K562 (cell line): Measurements from ENCODE around the gene POU4F1. TPM values are rescaled to one million over a fixed set of nuclear protein-coding genes. Genes with fewer than 3 reads are reported as not detected.

Source experiments
- ATAC-seq: fragments of 200-7000 bp; cut with Tn5 transposase; 3 replicates; pipeline ENCODE4 v1.9.1; 2020; ENCODE audit warnings: moderate library complexity
- BruUV-seq: library from RNA; stranded (reverse); fragments of 400-500 nt; replicated peaks from 2 replicates; lab custom pipeline; 2021; lab: Mats Ljungman, UMichigan
- CTCF ChIA-PET: fragments of 300-600 bp; formaldehyde crosslinking; extraction: SDS; loops from one replicate; lab custom pipeline; 2021; ENCODE audit warnings: low intra/inter-chr PET ratio; lab: Yijun Ruan, JAX
- POLR2A ChIA-PET: fragments of 300-600, 350-650 bp; sonication (Branson Sonifier 250); formaldehyde crosslinking; extraction: SDS; loops from one replicate; lab custom pipeline; 2021; ENCODE audit warnings: antibody characterized with exemption, inconsistent platforms; lab: Yijun Ruan, JAX
- DNase-seq, 4 experiments: peaks; one replicate each; pipeline versions ENCODE4 v3.0.0 to v3.0.0-alpha.2; 2011 to 2018; ENCODE audit warnings: low spot score in 3 of 4, mixed read lengths in 3 of 4; ENCODE audit errors: extremely low read depth in 1 of 4
- FAIRE-seq: peaks from 2 replicates; lab custom pipeline; 2011; peaks lifted over from hg19 to GRCh38; lab: Jason Lieb, UNC
- H2AFZ ChIP-seq: 2 replicates; pipeline ENCODE4 v1.6.0; 2011; ENCODE audit warnings: low read depth, low read length, control low read depth, inconsistent platforms
- H3K27ac ChIP-seq: fragments of 200-600 bp; 3 replicates; pipeline ENCODE4 v1.8.0; 2011; ENCODE audit warnings: low read depth, mild to moderate bottlenecking, control low read depth, inconsistent platforms, low read length, moderate library complexity, mixed read lengths; ENCODE audit errors: extremely low read depth
- H3K27me3 ChIP-seq, 2 experiments: fragments of 300-600 bp in 1 of 2; 2 replicates in 1 of 2; 3 replicates in 1 of 2; pipeline versions ENCODE4 v1.6.0 to v1.8.0; 2011; ENCODE audit warnings: inconsistent platforms in 2 of 2, low read length in 2 of 2, mild to moderate bottlenecking in 1 of 2, mixed read lengths in 1 of 2, moderate library complexity in 1 of 2; ENCODE audit not compliant: control insufficient read depth in 2 of 2, insufficient read depth in 2 of 2
- H3K36me3 ChIP-seq: fragments of 300-600 bp; 3 replicates; pipeline ENCODE4 v1.8.0; 2011; ENCODE audit warnings: mild to moderate bottlenecking, low read length, inconsistent platforms; ENCODE audit not compliant: control insufficient read depth, insufficient read depth
- H3K4me1 ChIP-seq, 2 experiments: fragments of 200-600 bp in 1 of 2; replicated peaks in 1 of 2; 2 replicates in 1 of 2; 3 replicates in 1 of 2; pipeline versions ENCODE4 v1.5.1 to v1.8.0; 2011; ENCODE audit warnings: inconsistent platforms in 2 of 2, low read length in 2 of 2, mild to moderate bottlenecking in 1 of 2, mixed read lengths in 1 of 2, moderate library complexity in 1 of 2; ENCODE audit not compliant: control insufficient read depth in 2 of 2, insufficient read depth in 2 of 2
- H3K4me2 ChIP-seq: 2 replicates; pipeline ENCODE4 v1.6.1; 2011; ENCODE audit warnings: low read length, control low read depth, inconsistent platforms, mixed read lengths; ENCODE audit not compliant: insufficient read depth
- H3K4me3 ChIP-seq: fragments of 200-600 bp; sonication (generic), shearing (Covaris generic); 2 replicates; pipeline ENCODE4 v1.5.1; 2016; ENCODE audit warnings: control low read depth, inconsistent platforms
- H3K79me2 ChIP-seq: fragments of 200-600 bp; 3 replicates; pipeline ENCODE4 v1.8.0; 2011; ENCODE audit warnings: low read length, inconsistent platforms; ENCODE audit not compliant: control insufficient read depth, insufficient read depth
- H3K9ac ChIP-seq, 2 experiments: 2 replicates each; pipeline versions ENCODE4 v1.6.0 to v1.6.1; 2011; ENCODE audit warnings: low read depth in 2 of 2, low read length in 2 of 2, control low read depth in 1 of 2, inconsistent platforms in 1 of 2, mild to moderate bottlenecking in 1 of 2, mixed read lengths in 1 of 2; ENCODE audit not compliant: insufficient read depth in 1 of 2
- H3K9me1 ChIP-seq: one replicate; pipeline ENCODE4 v1.6.0; 2011; ENCODE audit warnings: inconsistent platforms, mild to moderate bottlenecking, low read length, moderate library complexity; ENCODE audit not compliant: control insufficient read depth, insufficient read depth
- H3K9me3 ChIP-seq: replicated peaks from 2 replicates; pipeline ENCODE4 v1.5.1; 2011; ENCODE audit warnings: low read depth, low read length, inconsistent platforms; ENCODE audit not compliant: control insufficient read depth, insufficient read depth
- H4K20me1 ChIP-seq: replicated peaks from 2 replicates; pipeline ENCODE4 v1.6.1; 2011; ENCODE audit warnings: low read length, inconsistent platforms, mixed read lengths; ENCODE audit not compliant: control insufficient read depth, insufficient read depth
- BRD4 ChIP-seq: fragments of 200-600 bp; sonication (generic); IDR thresholded peaks from 2 replicates; pipeline ENCODE4 v1.6.1; 2017; ENCODE audit warnings: inconsistent platforms
- MCM3 ChIP-seq: fragments of 450-650 bp; IDR thresholded peaks from 2 replicates; pipeline ENCODE4 v1.6.1; 2016
- RBBP5 ChIP-seq: fragments of 200-600 bp; sonication (generic); IDR thresholded peaks from 2 replicates; pipeline ENCODE4 v1.6.1; 2012; ENCODE audit warnings: borderline replicate concordance, mild to moderate bottlenecking, low read length, control low read depth, inconsistent platforms; ENCODE audit not compliant: insufficient read depth, poor library complexity, severe bottlenecking
- RHOXF2B ChIP-seq: fragments of 250-450 bp; sonication (Bioruptor Pico); conservative IDR thresholded peaks from 2 replicates; pipeline ENCODE4 v1.5.1; 2021
- TCF7L2 ChIP-seq: fragments of 150-350 bp; IDR thresholded peaks from 2 replicates; pipeline ENCODE4 v1.6.1; 2016; ENCODE audit warnings: low read depth, mild to moderate bottlenecking, low read length, moderate library complexity
- ZBTB1 ChIP-seq: sonication (generic); formaldehyde crosslinking; IDR thresholded peaks from 2 replicates; pipeline ENCODE4 v1.8.1; 2023; ENCODE audit warnings: missing genetic modification reagents, low read depth, mild to moderate bottlenecking, borderline replicate concordance
- ZFP1 ChIP-seq: fragments of 450-650 bp; formaldehyde crosslinking; IDR thresholded peaks from 2 replicates; pipeline ENCODE4 v1.4.0; 2020; ENCODE audit warnings: mild to moderate bottlenecking, mixed read lengths
- ZFP36 ChIP-seq: fragments of 150-350 bp; IDR thresholded peaks from 2 replicates; pipeline ENCODE4 v1.6.1; 2018; ENCODE audit warnings: low read length, low read depth; ENCODE audit not compliant: partially characterized antibody
- ZNF23 ChIP-seq: fragments of 250-450 bp; sonication (Bioruptor Pico); IDR thresholded peaks from 2 replicates; pipeline ENCODE4 v1.4.0; 2020; ENCODE audit warnings: mild to moderate bottlenecking
- ZNF76 ChIP-seq: fragments of 250-450 bp; sonication (Bioruptor Pico); IDR thresholded peaks from 2 replicates; pipeline ENCODE4 v1.4.0; 2020; ENCODE audit warnings: mild to moderate bottlenecking, moderate library complexity, borderline replicate concordance
- ZZZ3 ChIP-seq: fragments of 450-650 bp; IDR thresholded peaks from 2 replicates; pipeline ENCODE4 v1.6.1; 2016; ENCODE audit warnings: antibody characterized with exemption, mild to moderate bottlenecking, moderate library complexity
- WGBS: fragments of 100-300 bp; shearing (Covaris generic); methylation state at CpG from one replicate; pipeline ENCODE4 v1.1.6; 2016; ENCODE audit warnings: low coverage, mixed read lengths; ENCODE audit not compliant: insufficient coverage; ENCODE audit errors: missing lambda C conversion rate; 5-methylcytosine and 5-hydroxymethylcytosine counted together
- in situ Hi-C: fragments of 300-500 bp; cut with MboI; formaldehyde crosslinking; loops from 4 replicates; pipeline ENCODE4 v1.15.0; 2018; ENCODE audit warnings: inconsistent platforms, mixed read lengths
- intact Hi-C: fragments of 100-400 bp; cut with micrococcal nuclease; formaldehyde crosslinking; loops from 2 replicates; pipeline ENCODE4 v1.14.2; 2022
- polyA plus RNA-seq, 8 experiments: library from polyadenylated mRNA; depleted of rRNA in 4 of 8; stranded (reverse) in 5 of 8; unstranded in 3 of 8; fragments of >200 nt; fragmentation: Nextera tagmentation in 2 of 8; fragmentation: Illumina TruSeq in 1 of 8; extraction: Ambion mirVana in 2 of 8; extraction: Trizol in 1 of 8; gene quantifications; 2 replicates each; pipeline versions ENCODE4 v1.2.1 to v1.2.3, GENCODE V29; 2011 to 2014; ENCODE audit warnings: inconsistent platforms in 1 of 8, missing spikeins in 1 of 8
- total RNA-seq, 7 experiments: library from RNA; depleted of rRNA in 6 of 7; stranded (reverse); fragments of >200 nt in 6 of 7; fragmentation: Illumina TruSeq in 2 of 7; extraction: Trizol in 2 of 7; gene quantifications; 2 replicates each; pipeline versions ENCODE4 v1.2.1 to v1.2.3, GENCODE V29; 2011 to 2021; ENCODE audit warnings: low replicate concordance in 1 of 7
- TF ChIP-seq, protein P1 (sequence below): fragments of 250-450 bp; sonication (Bioruptor Pico); IDR thresholded peaks from 2 replicates; pipeline ENCODE4 v1.5.0; 2021
- TF ChIP-seq, protein P2 (sequence below): fragments of 250-450 bp; sonication (Bioruptor Pico); IDR thresholded peaks from 2 replicates; pipeline ENCODE4 v1.4.0; 2020
- TF ChIP-seq, protein P3 (sequence below): IDR thresholded peaks from 2 replicates; pipeline ENCODE4 v1.6.1; 2014; ENCODE audit warnings: antibody characterized with exemption
- TF ChIP-seq, protein P4 (sequence below): sonication (generic); formaldehyde crosslinking; IDR thresholded peaks from 2 replicates; pipeline ENCODE4 v1.9.0; 2022; ENCODE audit warnings: mild to moderate bottlenecking, missing genetic modification reagents

The POU4F1 gene
- total and polyA plus RNA-seq, 9 of the 15 experiments (the other 6 are each of a cell fraction or from before 2014, with no cell fraction given): 0.61 to 2.8 (median 1.5) TPM

DNA sequence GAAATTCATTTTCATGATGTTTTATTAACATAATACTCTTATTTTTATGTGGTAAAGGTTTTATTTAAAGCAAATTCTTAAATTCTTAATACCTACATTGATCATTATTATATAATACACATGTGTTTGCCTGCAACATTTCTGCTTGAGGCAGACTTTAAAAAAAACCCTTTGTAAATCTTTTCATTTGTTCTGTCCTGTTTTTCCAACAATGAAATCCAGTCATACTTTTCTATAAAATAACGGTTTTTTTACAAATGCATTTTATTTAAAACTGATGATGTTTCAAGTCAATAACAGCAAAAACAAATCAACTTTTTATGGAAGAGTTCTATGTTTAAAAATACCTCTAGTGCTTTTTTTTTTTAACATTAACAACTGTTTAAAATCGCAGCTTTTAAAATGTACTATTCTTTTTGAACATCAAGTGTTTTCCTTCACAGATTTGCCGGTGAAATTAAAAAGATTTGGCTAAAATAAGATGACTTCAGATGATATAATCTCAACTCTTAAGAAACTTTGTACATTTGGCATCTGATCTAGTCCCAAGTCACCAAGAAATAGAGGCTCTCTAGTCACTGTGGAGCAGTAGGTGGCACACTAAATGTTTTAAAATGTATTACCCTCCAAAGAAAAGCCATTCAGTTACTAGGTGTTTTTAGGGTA is 5.1 kb downstream of the POU4F1 start:
- Histone ChIP-seq H3K9me1 (no peaks in the 10 kb centered on the region), H3K79me2 (no peaks in the 10 kb centered on the region), H3K4me2 (no peak overlapping the region), H3K36me3 (no peaks in the 10 kb centered on the region), H3K9me3 (no peaks in the 10 kb centered on the region), H4K20me1 (no peaks in the 10 kb centered on the region), H3K4me3 (no peak overlapping the region), H2AFZ (no peak overlapping the region), H3K27ac (no peak overlapping the region), H3K27me3 (peaks cover 0 to 7% of the 10 kb centered on the region in 2 experiments; a peak in 2 of 5 replicates), H3K4me1 (peaks cover 0 to 11% of the 10 kb centered on the region in 2 experiments; a peak in 3 of 5 replicates), H3K9ac (no peak overlapping the region)
- no peak for ATAC-seq
- no peak for FAIRE-seq
- CTCF ChIA-PET: no interaction called here
- POLR2A ChIA-PET: no interaction called here
- intact Hi-C loops: no loop called here
- no peak for DNase-seq
- WGBS: 7% methylated on average over 3 of the region's 3 CpGs
- in situ Hi-C loops: no loop called here
- BruUV-seq: no TSS peak
- TF ChIP-seq, protein P1, sequence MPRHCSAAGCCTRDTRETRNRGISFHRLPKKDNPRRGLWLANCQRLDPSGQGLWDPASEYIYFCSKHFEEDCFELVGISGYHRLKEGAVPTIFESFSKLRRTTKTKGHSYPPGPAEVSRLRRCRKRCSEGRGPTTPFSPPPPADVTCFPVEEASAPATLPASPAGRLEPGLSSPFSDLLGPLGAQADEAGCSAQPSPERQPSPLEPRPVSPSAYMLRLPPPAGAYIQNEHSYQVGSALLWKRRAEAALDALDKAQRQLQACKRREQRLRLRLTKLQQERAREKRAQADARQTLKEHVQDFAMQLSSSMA (CRISPR knock-in tag): no peak
- TF ChIP-seq TCF7L2: no peak
- no peak for TF ChIP-seq ZBTB1 (CRISPR knock-in tag)
- TF ChIP-seq, protein P2, sequence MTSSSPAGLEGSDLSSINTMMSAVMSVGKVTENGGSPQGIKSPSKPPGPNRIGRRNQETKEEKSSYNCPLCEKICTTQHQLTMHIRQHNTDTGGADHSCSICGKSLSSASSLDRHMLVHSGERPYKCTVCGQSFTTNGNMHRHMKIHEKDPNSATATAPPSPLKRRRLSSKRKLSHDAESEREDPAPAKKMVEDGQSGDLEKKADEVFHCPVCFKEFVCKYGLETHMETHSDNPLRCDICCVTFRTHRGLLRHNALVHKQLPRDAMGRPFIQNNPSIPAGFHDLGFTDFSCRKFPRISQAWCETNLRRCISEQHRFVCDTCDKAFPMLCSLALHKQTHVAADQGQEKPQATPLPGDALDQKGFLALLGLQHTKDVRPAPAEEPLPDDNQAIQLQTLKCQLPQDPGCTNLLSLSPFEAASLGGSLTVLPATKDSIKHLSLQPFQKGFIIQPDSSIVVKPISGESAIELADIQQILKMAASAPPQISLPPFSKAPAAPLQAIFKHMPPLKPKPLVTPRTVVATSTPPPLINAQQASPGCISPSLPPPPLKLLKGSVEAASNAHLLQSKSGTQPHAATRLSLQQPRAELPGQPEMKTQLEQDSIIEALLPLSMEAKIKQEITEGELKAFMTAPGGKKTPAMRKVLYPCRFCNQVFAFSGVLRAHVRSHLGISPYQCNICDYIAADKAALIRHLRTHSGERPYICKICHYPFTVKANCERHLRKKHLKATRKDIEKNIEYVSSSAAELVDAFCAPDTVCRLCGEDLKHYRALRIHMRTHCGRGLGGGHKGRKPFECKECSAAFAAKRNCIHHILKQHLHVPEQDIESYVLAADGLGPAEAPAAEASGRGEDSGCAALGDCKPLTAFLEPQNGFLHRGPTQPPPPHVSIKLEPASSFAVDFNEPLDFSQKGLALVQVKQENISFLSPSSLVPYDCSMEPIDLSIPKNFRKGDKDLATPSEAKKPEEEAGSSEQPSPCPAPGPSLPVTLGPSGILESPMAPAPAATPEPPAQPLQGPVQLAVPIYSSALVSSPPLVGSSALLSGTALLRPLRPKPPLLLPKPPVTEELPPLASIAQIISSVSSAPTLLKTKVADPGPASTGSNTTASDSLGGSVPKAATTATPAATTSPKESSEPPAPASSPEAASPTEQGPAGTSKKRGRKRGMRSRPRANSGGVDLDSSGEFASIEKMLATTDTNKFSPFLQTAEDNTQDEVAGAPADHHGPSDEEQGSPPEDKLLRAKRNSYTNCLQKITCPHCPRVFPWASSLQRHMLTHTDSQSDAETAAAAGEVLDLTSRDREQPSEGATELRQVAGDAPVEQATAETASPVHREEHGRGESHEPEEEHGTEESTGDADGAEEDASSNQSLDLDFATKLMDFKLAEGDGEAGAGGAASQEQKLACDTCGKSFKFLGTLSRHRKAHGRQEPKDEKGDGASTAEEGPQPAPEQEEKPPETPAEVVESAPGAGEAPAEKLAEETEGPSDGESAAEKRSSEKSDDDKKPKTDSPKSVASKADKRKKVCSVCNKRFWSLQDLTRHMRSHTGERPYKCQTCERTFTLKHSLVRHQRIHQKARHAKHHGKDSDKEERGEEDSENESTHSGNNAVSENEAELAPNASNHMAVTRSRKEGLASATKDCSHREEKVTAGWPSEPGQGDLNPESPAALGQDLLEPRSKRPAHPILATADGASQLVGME (CRISPR knock-in tag): no peak
- TF ChIP-seq ZFP36: no peak
- TF ChIP-seq RBBP5: no peak
- TF ChIP-seq, protein P3, sequence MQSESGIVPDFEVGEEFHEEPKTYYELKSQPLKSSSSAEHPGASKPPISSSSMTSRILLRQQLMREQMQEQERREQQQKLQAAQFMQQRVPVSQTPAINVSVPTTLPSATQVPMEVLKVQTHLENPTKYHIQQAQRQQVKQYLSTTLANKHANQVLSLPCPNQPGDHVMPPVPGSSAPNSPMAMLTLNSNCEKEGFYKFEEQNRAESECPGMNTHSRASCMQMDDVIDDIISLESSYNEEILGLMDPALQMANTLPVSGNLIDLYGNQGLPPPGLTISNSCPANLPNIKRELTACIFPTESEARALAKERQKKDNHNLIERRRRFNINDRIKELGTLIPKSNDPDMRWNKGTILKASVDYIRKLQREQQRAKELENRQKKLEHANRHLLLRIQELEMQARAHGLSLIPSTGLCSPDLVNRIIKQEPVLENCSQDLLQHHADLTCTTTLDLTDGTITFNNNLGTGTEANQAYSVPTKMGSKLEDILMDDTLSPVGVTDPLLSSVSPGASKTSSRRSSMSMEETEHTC: no peak
- TF ChIP-seq ZNF23 (CRISPR knock-in tag): no peak
- TF ChIP-seq RHOXF2B (CRISPR knock-in tag): no peak
- TF ChIP-seq ZFP1 (CRISPR knock-in tag): no peak
- TF ChIP-seq, protein P4, sequence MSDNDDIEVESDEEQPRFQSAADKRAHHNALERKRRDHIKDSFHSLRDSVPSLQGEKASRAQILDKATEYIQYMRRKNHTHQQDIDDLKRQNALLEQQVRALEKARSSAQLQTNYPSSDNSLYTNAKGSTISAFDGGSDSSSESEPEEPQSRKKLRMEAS (CRISPR knock-in tag): no peak
- TF ChIP-seq BRD4: no peak
- no peak for TF ChIP-seq ZNF76 (CRISPR knock-in tag)
- no peak for TF ChIP-seq MCM3
- no peak for TF ChIP-seq ZZZ3
